Activated T-cell treated with anti-CD3 and anti-CD28 coated beads, Interleukin-2, amount 50 U/mL, for 72 hours (primary cell): ENCODE results near the gene OR2L13. TPM values are rescaled to one million over a fixed set of nuclear protein-coding genes. Genes with fewer than 3 reads are reported as not detected.

Experiments used
- ATAC-seq, 2 donors: fragments of 150-1000 bp; cut with Tn5 transposase; replicated peaks in 1 of 2; 2 replicates each; pipeline ENCODE4 v1.10.0; 2021; ENCODE audit warnings: moderate library complexity in 2 of 2, mild to moderate bottlenecking in 1 of 2
- DNase-seq, 2 donors: peaks; one replicate each; pipeline ENCODE4 v3.0.0; 2021 to 2022; ENCODE audit warnings: mixed read lengths in 1 of 2
- H3K27ac Mint-ChIP-seq: one replicate; pipeline ENCODE4 v1.8.0; 2022; ENCODE audit warnings: mild to moderate bottlenecking, moderate library complexity, mixed read lengths
- H3K27me3 Mint-ChIP-seq: one replicate; pipeline ENCODE4 v1.8.0; 2022; ENCODE audit warnings: low read depth, mixed read lengths
- H3K36me3 Mint-ChIP-seq, 2 donors: one replicate each; pipeline ENCODE4 v1.8.0; 2022; ENCODE audit warnings: mixed read lengths in 2 of 2, mild to moderate bottlenecking in 1 of 2; ENCODE audit not compliant: insufficient read depth in 2 of 2
- H3K4me1 Mint-ChIP-seq: one replicate; pipeline ENCODE4 v1.8.0; 2022; ENCODE audit warnings: low read depth, mixed read lengths
- H3K4me3 Mint-ChIP-seq, 2 donors: one replicate each; pipeline ENCODE4 v1.8.0; 2022; ENCODE audit warnings: mild to moderate bottlenecking in 2 of 2, mixed read lengths in 2 of 2, moderate library complexity in 2 of 2
- H3K9me3 Mint-ChIP-seq, 2 donors: one replicate each; pipeline ENCODE4 v1.8.0; 2022; ENCODE audit warnings: mixed read lengths in 2 of 2
- total RNA-seq, 2 donors: library from RNA; stranded (reverse); gene quantifications; one replicate each; pipeline ENCODE4 v1.2.3, GENCODE V29; 2022

The OR2L13 gene
- total RNA-seq, 2 donors from 2014 or later, result 0.14 to 0.24 TPM

DNA sequence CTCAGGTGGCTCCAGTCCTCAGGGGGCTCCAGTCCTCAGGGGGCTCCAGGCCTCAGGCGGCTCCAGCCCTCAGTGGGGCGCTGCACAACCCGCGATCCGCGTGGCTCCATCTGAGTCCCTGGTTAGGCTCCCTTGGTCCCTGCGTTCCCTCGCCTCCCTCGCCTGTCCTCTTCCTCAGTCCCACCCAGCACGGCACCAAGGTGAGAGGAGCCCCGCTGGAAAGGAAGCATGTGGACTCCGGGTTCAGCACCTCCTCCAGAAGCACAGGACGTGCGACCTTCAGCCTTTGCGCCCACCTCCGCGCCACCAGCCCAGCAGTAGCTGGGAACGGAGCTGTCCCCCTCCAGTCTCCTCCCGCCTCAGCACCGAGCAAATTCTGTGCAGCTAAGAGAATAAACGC is 41.8 kb downstream of the OR2L13 start:
- Mint-ChIP-seq H3K36me3 (no peaks in the 10 kb centered on the region), H3K4me3 (no peak overlapping the region), H3K27me3 (no peaks in the 10 kb centered on the region), H3K9me3 (peaks cover 2 to 12% of the 10 kb centered on the region in 2 donors), H3K4me1 (no peaks in the 10 kb centered on the region), H3K27ac (no peak overlapping the region)
- ATAC-seq (no peak), DNase-seq (no peak)

- ATAC-seq, result no peak
Observed at GRCh38 chr1:248140846-248141245, 45.9 kb downstream of the OR2L13 start.

DNA sequence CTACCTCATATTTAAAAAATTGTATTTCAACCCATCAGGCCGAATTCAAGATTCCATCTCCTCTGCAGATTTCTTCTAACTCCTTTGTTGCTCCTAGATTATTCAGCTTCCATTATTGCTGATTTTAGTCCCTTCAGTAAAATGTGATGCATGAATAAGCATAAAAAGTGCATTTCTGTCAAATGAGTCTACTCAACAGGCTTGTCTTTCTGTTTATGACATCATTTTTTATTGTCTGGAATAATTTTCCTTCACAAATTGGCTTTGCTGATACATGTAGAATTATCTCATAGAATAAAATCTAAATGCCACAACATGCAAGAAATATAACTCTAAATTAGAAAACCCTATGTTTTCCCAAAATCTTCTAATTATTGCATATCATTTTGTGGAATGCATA is 48.3 kb downstream of the OR2L13 start:
- ATAC-seq, result no peak
- H3K27me3 Mint-ChIP-seq, result no peaks in the 10 kb centered on the region
- no peak overlapping the region for H3K27ac Mint-ChIP-seq
- no peaks in the 10 kb centered on the region for H3K4me1 Mint-ChIP-seq
- no peak for DNase-seq
- H3K4me3 Mint-ChIP-seq, result no peak overlapping the region
- H3K9me3 Mint-ChIP-seq, result peaks cover 7 to 13% of the 10 kb centered on the region in 2 donors
- no peaks in the 10 kb centered on the region for H3K36me3 Mint-ChIP-seq

More at GRCh38 chr1:248140846-248141245, 45.9 kb downstream of the OR2L13 start:
- no peaks in the 10 kb centered on the region for H3K27me3 Mint-ChIP-seq
- no peak overlapping the region for H3K27ac Mint-ChIP-seq
- DNase-seq, result no peak
- H3K4me1 Mint-ChIP-seq, result no peaks in the 10 kb centered on the region
- H3K36me3 Mint-ChIP-seq, result no peaks in the 10 kb centered on the region
- H3K9me3 Mint-ChIP-seq, result peaks cover 5 to 9% of the 10 kb centered on the region in 2 donors
- no peak overlapping the region for H3K4me3 Mint-ChIP-seq

DNA sequence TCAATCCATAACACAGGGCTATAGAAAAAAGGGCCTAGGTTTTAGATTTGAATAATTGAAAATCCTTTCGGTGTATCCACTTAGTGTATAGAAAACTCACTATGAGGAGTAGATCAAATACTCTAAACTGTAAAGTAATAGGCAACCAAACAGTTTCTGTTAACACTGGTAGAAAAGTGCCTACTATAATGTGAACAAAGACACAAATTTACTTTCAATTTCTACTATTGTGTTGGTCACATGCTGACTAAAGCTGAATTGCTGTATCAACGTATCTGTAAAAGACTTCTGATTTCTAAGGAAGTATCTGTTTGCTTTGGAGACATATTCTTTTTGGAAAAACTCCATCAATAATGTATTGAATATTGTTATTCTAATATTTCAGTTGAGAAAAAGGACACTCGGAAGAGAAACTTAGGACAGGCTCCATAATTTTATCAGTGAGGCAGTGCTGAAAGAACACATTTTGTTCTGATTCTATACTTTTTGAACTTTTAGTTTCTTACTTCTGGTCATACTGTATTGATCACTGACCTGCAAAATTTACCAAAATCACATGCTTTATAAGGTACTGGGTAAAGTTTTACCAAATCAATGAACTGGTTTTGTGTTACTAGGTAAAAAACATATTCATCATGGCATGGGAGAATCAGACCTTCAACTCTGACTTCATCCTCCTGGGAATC is 49.7 kb downstream of the OR2L13 start, which contains the start of gene OR2M5:
OR2M5 (plus strand) TSS at position 636 of the 686 bp plus-strand sequence; CDS start at position 636, 0 bp downstream.
- Mint-ChIP-seq H3K27ac (no peak within 1 kb of the TSS), H3K4me1 (no peaks in the 10 kb centered on the region), H3K27me3 (no peaks in the 10 kb centered on the region), H3K4me3 (no peak within 1 kb of the TSS), H3K36me3 (no peaks in the 10 kb centered on the region), H3K9me3 (peaks cover 7 to 14% of the 10 kb centered on the region in 2 donors)
- ATAC-seq (no peak), DNase-seq (no peak)

Other genes with a start within 250 kb of the OR2L13 start
- under 1 TPM; 0.21 to 0.24 TPM for gene TRIM58, start 238.0 kb upstream of the OR2L13 start, total RNA-seq
- not detected for gene OR2W3, start 199.6 kb upstream of the OR2L13 start, total RNA-seq
- gene OR2T8, start 174.9 kb upstream of the OR2L13 start, total RNA-seq, result not detected
- gene OR2AJ1, start 170.3 kb upstream of the OR2L13 start, total RNA-seq, result not detected
- not detected for gene OR2L8, start 146.3 kb upstream of the OR2L13 start, total RNA-seq
- under 1 TPM in 1 of 2 donors, not detected in 1; 0.35 TPM for gene OR2AK2, start 130.0 kb upstream of the OR2L13 start, total RNA-seq
- under 1 TPM in 1 of 2 donors, not detected in 1; 0.16 TPM for gene OR2L5, start 81.5 kb upstream of the OR2L13 start, total RNA-seq
- under 1 TPM; 0.12 to 0.29 TPM for gene OR2L2, start 65.1 kb upstream of the OR2L13 start, total RNA-seq
- under 1 TPM in 1 of 2 donors, not detected in 1; 0.07 TPM for gene OR2L3, start 48.3 kb upstream of the OR2L13 start, total RNA-seq
- gene OR2M5, start 50.0 kb downstream of the OR2L13 start, total RNA-seq, result not detected
- gene OR2M2, start 79.6 kb downstream of the OR2L13 start, total RNA-seq, result not detected
- not detected for gene OR2M3, start 102.1 kb downstream of the OR2L13 start, total RNA-seq
- not detected for gene OR2M4, start 136.2 kb downstream of the OR2L13 start, total RNA-seq
- not detected for gene OR2T33, start 182.8 kb downstream of the OR2L13 start, total RNA-seq
- gene OR2T12, start 208.2 kb downstream of the OR2L13 start, total RNA-seq, result not detected
- gene OR2M7, start 229.4 kb downstream of the OR2L13 start, total RNA-seq, result not detected